Stimulated activated CD4-positive, alpha-beta T cell treated with anti-CD3 and anti-CD28 coated beads, Interleukin-4, amount 100 ng/mL, for 24 hours (primary cell): ENCODE data around the gene ILF3.

Source experiments
- DNase-seq: peaks from one replicate; pipeline ENCODE4 v3.0.0-alpha.2; 2020

The ILF3 gene

GRCh38 chr19:10740798-10741197 lies 86.7 kb downstream of the ILF3 start:
- DNase-seq: no peak
